Stomach (tissue), 9 donors: Measurements from ENCODE around the gene GLTP. TPM values are rescaled to one million over a fixed set of nuclear protein-coding genes. Genes with fewer than 3 reads are reported as not detected.

Experiments used
- DNase-seq, 2 donors: peaks; one replicate each; pipeline versions ENCODE4 v3.0.0 to v3.0.0-alpha.2; 2013 to 2019
- H3K27ac ChIP-seq, 5 donors: fragments of 200-600 bp in 4 of 5; sonication (generic) in 4 of 5; one replicate each; pipeline ENCODE4 v1.5.1; 2013 to 2019; ENCODE audit warnings: mild to moderate bottlenecking in 1 of 5, moderate library complexity in 1 of 5
- H3K27me3 ChIP-seq, 3 donors: fragments of 200-600 bp; sonication (generic); one replicate each; pipeline ENCODE4 v1.5.1; 2017 to 2019; ENCODE audit warnings: mixed run types in 1 of 3
- H3K36me3 ChIP-seq, 4 donors: fragments of 200-600 bp; sonication (generic); 1 replicate in 3 of 4; 2 replicates in 1 of 4; pipeline ENCODE4 v1.5.1; 2016 to 2019
- H3K4me1 ChIP-seq, 4 donors: fragments of 200-600 bp; sonication (generic); one replicate each; pipeline ENCODE4 v1.5.1; 2016 to 2019
- H3K4me3 ChIP-seq, 4 donors: fragments of 200-600 bp; sonication (generic) in 3 of 4; one replicate each; pipeline ENCODE4 v1.5.1; 2016 to 2019; ENCODE audit warnings: mild to moderate bottlenecking in 1 of 4
- H3K9me3 ChIP-seq, 4 donors: fragments of 200-600 bp; sonication (generic); one replicate each; pipeline ENCODE4 v1.5.1; 2016 to 2019
- CTCF ChIP-seq, 7 experiments: fragments of 450-650 bp in 4 of 7; fragments of 200-600 bp in 3 of 7; sonication (generic) in 3 of 7; IDR thresholded peaks; one replicate each; pipeline ENCODE4 v1.5.1; 2016 to 2019; ENCODE audit warnings: antibody characterized with exemption in 7 of 7, control low read depth in 2 of 7, mild to moderate bottlenecking in 1 of 7
- EP300 ChIP-seq: sonication (generic); formaldehyde crosslinking; IDR thresholded peaks from one replicate; pipeline ENCODE4 v1.6.1; 2017; ENCODE audit warnings: antibody characterized with exemption
- POLR2A ChIP-seq, 4 donors: fragments of 450-650 bp; IDR thresholded peaks; one replicate each; pipeline ENCODE4 v1.6.1; 2016; ENCODE audit warnings: antibody characterized with exemption in 4 of 4, control low read depth in 2 of 4, mild to moderate bottlenecking in 1 of 4, moderate library complexity in 1 of 4
- POLR2AphosphoS5 ChIP-seq, 3 donors: sonication (generic); formaldehyde crosslinking; IDR thresholded peaks; one replicate each; pipeline ENCODE4 v1.6.1; 2016; ENCODE audit warnings: antibody characterized with exemption in 3 of 3
- WGBS, 5 donors: extraction: QIAGEN DNeasy Blood & Tissue Kit in 3 of 5; methylation state at CpG; one replicate each; pipeline versions ENCODE4 v1.1.5 to v1.1.7; 2013 to 2018; 5-methylcytosine and 5-hydroxymethylcytosine counted together
- intact Hi-C: fragments of 100-400 bp; cut with DNase I; formaldehyde crosslinking; loops from one replicate; pipeline ENCODE4 v1.15.1; 2023; ENCODE audit warnings: low total_unique reads
- polyA plus RNA-seq, 3 donors: library from polyadenylated mRNA; stranded (reverse); fragments of 200-250 nt; gene quantifications; one replicate each; pipeline ENCODE4 v1.2.3, GENCODE V29; 2013
- total RNA-seq, 5 donors: library from RNA; depleted of rRNA; stranded (reverse); fragments of >200 nt; gene quantifications; one replicate each; pipeline versions ENCODE4 v1.1.0 to v1.2.3, GENCODE V29; 2014 to 2016
- donor health status: healthy with polysubstance abuse.
- donor health status: Bipolar disorder and iron deficiency.
- donor health status: healthy.

Gene GLTP
- total and polyA plus RNA-seq, 8 donors, result 26.4 to 93.6 (median 50.1) TPM

GRCh38 chr12:109878247-109878625 lies 2.1 kb downstream of the GLTP start:
- H3K27ac ChIP-seq, result no peak overlapping the region
- H3K36me3 ChIP-seq, result no peaks in the 10 kb centered on the region
- no peak for DNase-seq
- WGBS, 5 donors, result 84 to 99% (median 90%) methylated on average over 3 of the region's 3 CpGs
- peak overlapping the region in 1 of 4 donors; percentile 66 for H3K4me3 ChIP-seq
- no peak for TF ChIP-seq POLR2A (IDR thresholded peaks at IDR 0.05)
- no peak for TF ChIP-seq EP300
- TF ChIP-seq CTCF (IDR thresholded peaks at IDR 0.05), result no peak
- TF ChIP-seq POLR2AphosphoS5 (IDR thresholded peaks at IDR 0.05), result no peak
- intact Hi-C loops, result no loop called here
- H3K4me1 ChIP-seq, result peaks cover 31 to 51% (median 44%) of the 10 kb centered on the region in 4 donors
- H3K27me3 ChIP-seq, result no peaks in the 10 kb centered on the region
- H3K9me3 ChIP-seq, result no peaks in the 10 kb centered on the region

GRCh38 chr12:109877504-109878246 lies 2.7 kb downstream of the GLTP start:
- no peaks in the 10 kb centered on the region for H3K27me3 ChIP-seq
- intact Hi-C loops, result no loop called here
- 67 to 81% (median 77%) methylated on average over 10 of the region's 10 CpGs for WGBS, 5 donors
- H3K4me1 ChIP-seq, result peaks cover 31 to 51% (median 44%) of the 10 kb centered on the region in 4 donors
- no peak for DNase-seq
- TF ChIP-seq EP300 (no peak), POLR2A (IDR thresholded peaks at IDR 0.05) (no peak), CTCF (IDR thresholded peaks at IDR 0.05) (no peak), POLR2AphosphoS5 (IDR thresholded peaks at IDR 0.05) (no peak)
- peaks cover 0 to under 1% (median 0%) of the 10 kb centered on the region in 4 donors for H3K36me3 ChIP-seq
- no peaks in the 10 kb centered on the region for H3K9me3 ChIP-seq
- no peak overlapping the region for H3K27ac ChIP-seq
- no peak overlapping the region for H3K4me3 ChIP-seq

GRCh38 chr12:109876406-109876805 lies 3.9 kb downstream of the GLTP start:
- Histone ChIP-seq H3K4me3 (no peak overlapping the region), H3K27ac (no peak overlapping the region), H3K9me3 (no peaks in the 10 kb centered on the region), H3K4me1 (peaks cover 31 to 64% (median 53%) of the 10 kb centered on the region in 4 donors), H3K36me3 (peaks cover 0 to 13% (median 11%) of the 10 kb centered on the region in 4 donors), H3K27me3 (no peaks in the 10 kb centered on the region)
- no peak for DNase-seq
- TF ChIP-seq CTCF (IDR thresholded peaks at IDR 0.05), result no peak
- no peak for TF ChIP-seq POLR2A (IDR thresholded peaks at IDR 0.05)
- no peak for TF ChIP-seq EP300
- TF ChIP-seq POLR2AphosphoS5 (IDR thresholded peaks at IDR 0.05), result no peak
- intact Hi-C loops, result no loop called here

GRCh38 chr12:109875572-109876131 lies 4.7 kb downstream of the GLTP start:
- H3K27ac ChIP-seq, result no peak overlapping the region
- no peaks in the 10 kb centered on the region for H3K27me3 ChIP-seq
- intact Hi-C loops, result no loop called here
- peaks cover 0 to 15% (median 11%) of the 10 kb centered on the region in 4 donors for H3K36me3 ChIP-seq
- WGBS, 5 donors, result 55 to 69% (median 62%) methylated on average over 6 of the region's 6 CpGs
- H3K9me3 ChIP-seq, result no peaks in the 10 kb centered on the region
- DNase-seq, result peak in 1 of 2 donors; percentile 65
- H3K4me3 ChIP-seq, result no peak overlapping the region
- TF ChIP-seq POLR2A (IDR thresholded peaks at IDR 0.05) (no peak), CTCF (IDR thresholded peaks at IDR 0.05) (no peak)
- peaks cover 29 to 62% (median 49%) of the 10 kb centered on the region in 4 donors for H3K4me1 ChIP-seq
